HepG2 (cell line): ENCODE data around the gene CAT.

Source experiments
- CAMTA2 ChIP-seq: sonication (generic); formaldehyde crosslinking; IDR thresholded peaks from 2 replicates; pipeline ENCODE4 v1.4.0; 2020; ENCODE audit warnings: mild to moderate bottlenecking, missing genetic modification reagents, borderline replicate concordance
- CTCF ChIP-seq: sonication (generic); formaldehyde crosslinking; IDR thresholded peaks from 2 replicates; pipeline ENCODE4 v1.5.0; 2020; ENCODE audit warnings: mild to moderate bottlenecking, missing genetic modification reagents, moderate library complexity
- EP300 ChIP-seq, 3 experiments: sonication (generic) in 1 of 3; formaldehyde crosslinking in 1 of 3; IDR thresholded peaks; 2 replicates each; pipeline versions ENCODE4 v1.5.1 to v1.6.1; 2011 to 2020; ENCODE audit warnings: low read depth in 2 of 3, low read length in 2 of 3, borderline replicate concordance in 1 of 3, improper control_type of control experiment in 1 of 3, mild to moderate bottlenecking in 1 of 3, missing genetic modification reagents in 1 of 3, moderate library complexity in 1 of 3
- HHEX ChIP-seq: IDR thresholded peaks from 2 replicates; pipeline ENCODE4 v1.6.1; 2016; ENCODE audit warnings: control low read depth
- MAZ ChIP-seq, 2 experiments: sonication (generic) in 1 of 2; formaldehyde crosslinking in 1 of 2; IDR thresholded peaks; 2 replicates each; pipeline versions ENCODE4 v1.5.0 to v1.6.1; 2012 to 2020; ENCODE audit warnings: low read depth in 2 of 2, mild to moderate bottlenecking in 2 of 2, borderline replicate concordance in 1 of 2, improper control_type of control experiment in 1 of 2, low read length in 1 of 2, missing genetic modification reagents in 1 of 2, moderate library complexity in 1 of 2
- MTA3 ChIP-seq: sonication (generic); formaldehyde crosslinking; IDR thresholded peaks from 2 replicates; pipeline ENCODE4 v1.4.0; 2020; ENCODE audit warnings: missing genetic modification reagents
- POLR2A ChIP-seq, 2 experiments: IDR thresholded peaks; 2 replicates each; pipeline ENCODE4 v1.6.1; 2011; ENCODE audit warnings: low read depth in 2 of 2, low read length in 2 of 2, mild to moderate bottlenecking in 1 of 2, moderate library complexity in 1 of 2; ENCODE audit not compliant: insufficient read depth in 1 of 2
- TP53 ChIP-seq: sonication (generic); formaldehyde crosslinking; conservative IDR thresholded peaks from 2 replicates; pipeline ENCODE4 v1.4.0; 2020; ENCODE audit warnings: missing genetic modification reagents
- ZFP82 ChIP-seq: sonication (generic); formaldehyde crosslinking; IDR thresholded peaks from 2 replicates; pipeline ENCODE4 v1.5.1; 2020; ENCODE audit warnings: mild to moderate bottlenecking, missing genetic modification reagents, borderline replicate concordance

DNA sequence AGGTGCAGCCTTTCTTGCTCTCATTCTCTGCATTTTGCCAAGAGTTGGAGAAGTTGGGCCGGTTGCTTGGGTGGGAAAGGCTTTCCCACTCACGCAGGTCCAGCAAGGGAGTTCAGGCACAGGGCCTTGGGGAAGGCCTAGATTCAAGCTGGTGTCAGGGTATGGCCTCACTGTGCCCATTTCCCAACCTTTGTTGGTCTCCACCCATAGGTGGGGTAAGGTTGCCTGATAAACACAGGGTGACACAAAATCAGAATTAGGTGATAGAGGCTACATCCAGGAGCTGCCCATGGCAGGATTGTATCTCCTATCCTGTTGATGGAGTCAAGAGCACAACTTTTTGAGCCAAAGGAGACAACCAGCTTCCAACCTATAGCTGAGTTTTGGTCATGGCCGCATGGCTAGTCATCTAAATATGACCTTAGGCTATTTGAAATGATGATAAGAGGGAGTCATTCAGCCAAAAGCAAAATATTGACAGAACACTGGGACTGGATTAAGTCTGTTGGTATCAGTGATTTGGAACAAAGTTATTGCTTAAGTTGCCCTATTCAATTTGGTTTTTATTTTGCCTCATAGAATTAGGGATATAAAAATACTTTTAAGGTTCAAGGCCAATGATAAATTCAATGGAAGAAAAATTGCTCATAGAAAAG, 20.9 kb downstream of the CAT start:
- TF ChIP-seq CAMTA2 (CRISPR knock-in tag), result no peak
- TF ChIP-seq ZFP82 (CRISPR knock-in tag), result no peak
- no peak for TF ChIP-seq POLR2A (IDR thresholded peaks at IDR 0.05; ENCODE audit: insufficient read depth in 1 of 2, low read depth in 2 of 2, low read length in 2 of 2)
- no peak for TF ChIP-seq HHEX
- TF ChIP-seq CTCF, result no peak
- no peak for TF ChIP-seq EP300 (IDR thresholded peaks at IDR 0.05; ENCODE audit: low read depth in 2 of 2, low read length in 2 of 2)
- no peak for TF ChIP-seq EP300 (CRISPR knock-in tag; IDR thresholded peaks at IDR 0.05; ENCODE audit: borderline replicate concordance)
- no peak for TF ChIP-seq TP53 (CRISPR knock-in tag)
- TF ChIP-seq MTA3 (CRISPR knock-in tag), result no peak
- TF ChIP-seq MAZ (IDR thresholded peaks at IDR 0.05; ENCODE audit: borderline replicate concordance, low read depth, low read length), result no peak
- no peak for TF ChIP-seq MAZ (CRISPR knock-in tag; IDR thresholded peaks at IDR 0.05; ENCODE audit: low read depth)
